ENCODE measurements around the gene HACD2. TPM values are rescaled to one million over a fixed set of nuclear protein-coding genes. Genes with fewer than 3 reads are reported as not detected.

The HACD2 gene
- total and polyA plus RNA-seq, 10 of the 15 experiments (the other 5 are each of a cell fraction or from before 2014, with no cell fraction given) = 9.1 to 30.0 (median 18.8) TPM

GRCh38 chr3:123464211-123464610 lies 120.6 kb downstream of the HACD2 start:
- TF ChIP-seq STAT3 (IDR thresholded peaks at IDR 0.05; ENCODE audit: low read depth, low read length) (no peak), GATAD2B (conservative IDR thresholded peaks at IDR 0.05; ENCODE audit: low read depth) (no peak), CEBPB (IDR thresholded peaks at IDR 0.05; ENCODE audit: borderline replicate concordance in 1 of 2, low read depth in 2 of 2, low read length in 2 of 2) (no peak), RBBP5 (conservative IDR thresholded peaks at IDR 0.05) (no peak)
- Histone ChIP-seq H3K9ac (ENCODE audit: control insufficient read depth, insufficient read depth, low read length) (no peak overlapping the region), H2AFZ (ENCODE audit: control insufficient read depth, low read depth, low read length) (no peak overlapping the region), H3K9me3 (replicated peaks; ENCODE audit: control insufficient read depth, insufficient read depth, low read length) (no peaks in the 10 kb centered on the region), H3K4me2 (ENCODE audit: control insufficient read depth, insufficient read depth) (no peak overlapping the region), H3K27ac (ENCODE audit: control insufficient read depth, insufficient read depth) (no peak overlapping the region), H3K36me3 (ENCODE audit: control insufficient read depth in 2 of 2, insufficient read depth in 2 of 2, low read length in 1 of 2) (no peaks in the 10 kb centered on the region), H3K4me1 (ENCODE audit: control insufficient read depth, insufficient read depth, low read length) (no peaks in the 10 kb centered on the region), H3K4me3 (no peak overlapping the region), H4K20me1 (ENCODE audit: control insufficient read depth, insufficient read depth) (no peaks in the 10 kb centered on the region), H3K27me3 (replicated peaks in 1 of 2; ENCODE audit: control insufficient read depth in 2 of 2, insufficient read depth in 2 of 2, low read length in 1 of 2) (peaks cover 0 to 1% of the 10 kb centered on the region in 2 experiments; a peak in 3 of 4 replicates), H3K79me2 (ENCODE audit: control insufficient read depth, insufficient read depth, low read length) (no peaks in the 10 kb centered on the region)
- ATAC-seq = no peak
- CTCF ChIA-PET = interaction anchor here (0.6 to 1.1 kb wide), 2 partner anchors 43 to 146 kb away, joined by 3 read pairs; no protein-coding TSS in a partner anchor
- RAD21 ChIA-PET (ENCODE audit: unreplicated experiment) = interaction anchor here (1.1 kb wide), 1 partner anchor 80 kb away, joined by 3 read pairs; no protein-coding TSS in a partner anchor
- intact Hi-C loops (cut with micrococcal nuclease; ENCODE audit: unreplicated experiment) (no loop called here), in situ Hi-C loops (cut with MboI) (no loop called here)
- 10% methylated on average over 7 of the region's 7 CpGs for WGBS (ENCODE audit: insufficient coverage, insufficient replicate concordance, low lambda C conversion rate, missing lambda C conversion rate)
- POLR2A ChIA-PET = no interaction called here
- BruUV-seq (replicated peaks) = no TSS peak
- FAIRE-seq = no peak
- SMC1A ChIA-PET (ENCODE audit: uncharacterized antibody, unreplicated experiment) = no interaction called here
- no peak for DNase-seq (ENCODE audit: low read depth, low spot score)

- ChIA-PET CTCF (interaction anchor here (0.9 kb wide), 1 partner anchor 61 kb away, joined by 3 read pairs; no protein-coding TSS in a partner anchor), POLR2A (no interaction called here), SMC1A (ENCODE audit: uncharacterized antibody, unreplicated experiment) (no interaction called here), RAD21 (ENCODE audit: unreplicated experiment) (no interaction called here)
- Histone ChIP-seq H3K79me2 (ENCODE audit: control insufficient read depth, insufficient read depth, low read length) (no peaks in the 10 kb centered on the region), H3K9me3 (replicated peaks; ENCODE audit: control insufficient read depth, insufficient read depth, low read length) (no peaks in the 10 kb centered on the region), H3K27ac (ENCODE audit: control insufficient read depth, insufficient read depth) (no peak overlapping the region), H3K4me2 (ENCODE audit: control insufficient read depth, insufficient read depth) (no peak overlapping the region), H4K20me1 (ENCODE audit: control insufficient read depth, insufficient read depth) (no peaks in the 10 kb centered on the region), H2AFZ (ENCODE audit: control insufficient read depth, low read depth, low read length) (no peak overlapping the region), H3K4me1 (ENCODE audit: control insufficient read depth, insufficient read depth, low read length) (no peaks in the 10 kb centered on the region), H3K9ac (ENCODE audit: control insufficient read depth, insufficient read depth, low read length) (no peak overlapping the region), H3K27me3 (replicated peaks in 1 of 2; ENCODE audit: control insufficient read depth in 2 of 2, insufficient read depth in 2 of 2, low read length in 1 of 2) (peaks cover 0 to 2% of the 10 kb centered on the region in 2 experiments; a peak in 3 of 4 replicates), H3K36me3 (ENCODE audit: control insufficient read depth in 2 of 2, insufficient read depth in 2 of 2, low read length in 1 of 2) (no peaks in the 10 kb centered on the region), H3K4me3 (no peak overlapping the region)
- ATAC-seq = no peak
- intact Hi-C loops (cut with micrococcal nuclease; ENCODE audit: unreplicated experiment) = no loop called here
- no peak for FAIRE-seq
- no peak for DNase-seq (ENCODE audit: low read depth, low spot score)
- no peak for TF ChIP-seq ZNF24 (IDR thresholded peaks at IDR 0.05)
- TF ChIP-seq FOS (IDR thresholded peaks at IDR 0.05; ENCODE audit: borderline replicate concordance, extremely low read depth, insufficient read length) = no peak
- no peak for TF ChIP-seq NRF1 (conservative IDR thresholded peaks at IDR 0.05; ENCODE audit: low read depth, low read length)
- no peak for TF ChIP-seq STAT1 (conservative IDR thresholded peaks at IDR 0.05)
- TF ChIP-seq JUND (IDR thresholded peaks at IDR 0.05; ENCODE audit: low read depth, low read length) = no peak
- no peak for TF ChIP-seq CEBPB (IDR thresholded peaks at IDR 0.05; ENCODE audit: borderline replicate concordance in 1 of 2, low read depth in 2 of 2, low read length in 2 of 2)
- TF ChIP-seq ZNF217 (IDR thresholded peaks at IDR 0.05) = no peak
- TF ChIP-seq NFYB (IDR thresholded peaks at IDR 0.05; ENCODE audit: insufficient read depth, low read depth, low read length) = no peak
- TF ChIP-seq NFXL1 (IDR thresholded peaks at IDR 0.05; ENCODE audit: borderline replicate concordance) = no peak
- TF ChIP-seq KAT2A (conservative IDR thresholded peaks at IDR 0.05; ENCODE audit: control insufficient read depth, low read depth, low read length) = no peak
- no peak for TF ChIP-seq NFYA (IDR thresholded peaks at IDR 0.05; ENCODE audit: borderline replicate concordance, low read depth, low read length)
- TF ChIP-seq ZBTB11 (CRISPR knock-in tag; IDR thresholded peaks at IDR 0.05) = no peak
- no peak for TF ChIP-seq CHD4 (IDR thresholded peaks at IDR 0.05)
- TF ChIP-seq SUZ12 (IDR thresholded peaks at IDR 0.05; ENCODE audit: unreplicated experiment) = no peak
- BruUV-seq (replicated peaks) = no TSS peak
- in situ Hi-C loops (cut with MboI) = no loop called here
- WGBS (ENCODE audit: insufficient coverage, insufficient replicate concordance, low lambda C conversion rate, missing lambda C conversion rate) = 27% methylated on average over 8 of the region's 8 CpGs
Observed at GRCh38 chr3:123459862-123460261, 125.0 kb downstream of the HACD2 start.
